Esophagus squamous epithelium (tissue), 4 donors: Measurements from ENCODE around the gene F7.

ENCODE experiments used
- POLR2A ChIP-seq, 4 donors: fragments of 450-650 bp; IDR thresholded peaks; one replicate each; pipeline ENCODE4 v1.6.1; 2017; ENCODE audit warnings: antibody characterized with exemption in 4 of 4, mild to moderate bottlenecking in 4 of 4, moderate library complexity in 3 of 4
- TF ChIP-seq, protein P1 (sequence below), 6 experiments: fragments of 450-650 bp in 4 of 6; fragments of 200-600 bp in 2 of 6; sonication (generic) in 2 of 6; IDR thresholded peaks; one replicate each; pipeline ENCODE4 v1.5.1; 2016 to 2019; ENCODE audit warnings: antibody characterized with exemption in 6 of 6, mild to moderate bottlenecking in 4 of 6, moderate library complexity in 4 of 6

- no peak for TF ChIP-seq POLR2A (IDR thresholded peaks at IDR 0.05)
- TF ChIP-seq, protein P1, sequence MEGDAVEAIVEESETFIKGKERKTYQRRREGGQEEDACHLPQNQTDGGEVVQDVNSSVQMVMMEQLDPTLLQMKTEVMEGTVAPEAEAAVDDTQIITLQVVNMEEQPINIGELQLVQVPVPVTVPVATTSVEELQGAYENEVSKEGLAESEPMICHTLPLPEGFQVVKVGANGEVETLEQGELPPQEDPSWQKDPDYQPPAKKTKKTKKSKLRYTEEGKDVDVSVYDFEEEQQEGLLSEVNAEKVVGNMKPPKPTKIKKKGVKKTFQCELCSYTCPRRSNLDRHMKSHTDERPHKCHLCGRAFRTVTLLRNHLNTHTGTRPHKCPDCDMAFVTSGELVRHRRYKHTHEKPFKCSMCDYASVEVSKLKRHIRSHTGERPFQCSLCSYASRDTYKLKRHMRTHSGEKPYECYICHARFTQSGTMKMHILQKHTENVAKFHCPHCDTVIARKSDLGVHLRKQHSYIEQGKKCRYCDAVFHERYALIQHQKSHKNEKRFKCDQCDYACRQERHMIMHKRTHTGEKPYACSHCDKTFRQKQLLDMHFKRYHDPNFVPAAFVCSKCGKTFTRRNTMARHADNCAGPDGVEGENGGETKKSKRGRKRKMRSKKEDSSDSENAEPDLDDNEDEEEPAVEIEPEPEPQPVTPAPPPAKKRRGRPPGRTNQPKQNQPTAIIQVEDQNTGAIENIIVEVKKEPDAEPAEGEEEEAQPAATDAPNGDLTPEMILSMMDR (IDR thresholded peaks at IDR 0.05) = no peak
Measured at GRCh38 chr13:113119166-113119821, 13.7 kb downstream of the F7 start.
